Measurements from ENCODE around the gene MCTP1.

The MCTP1 gene

GRCh38 chr5:94751460-94751859 lies 533.4 kb downstream of the MCTP1 start:
- Histone ChIP-seq H4K20me1 (ENCODE audit: insufficient read depth, low read length) (no peaks in the 10 kb centered on the region), H3K4me2 (ENCODE audit: low read depth, low read length) (no peak overlapping the region), H3K9me2 (replicated peaks; ENCODE audit: insufficient read depth, low read length) (no peaks in the 10 kb centered on the region), H3K9me3 (replicated peaks; ENCODE audit: insufficient read depth, low read length) (no peaks in the 10 kb centered on the region), H3K27ac (ENCODE audit: low read length) (no peak overlapping the region), H3K36me3 (replicated peaks; ENCODE audit: insufficient read depth, low read length) (no peaks in the 10 kb centered on the region), H3K4me3 (ENCODE audit: low read length) (no peak overlapping the region), H3F3A (ENCODE audit: insufficient read depth, low read length) (no peaks in the 10 kb centered on the region), H3K79me2 (ENCODE audit: low read length) (no peaks in the 10 kb centered on the region), H3K27me3 (replicated peaks; ENCODE audit: insufficient read depth, low read length) (no peaks in the 10 kb centered on the region), H3K4me1 (ENCODE audit: low read length) (no peaks in the 10 kb centered on the region), H3K9ac (ENCODE audit: low read length) (no peak overlapping the region), H2AFZ (ENCODE audit: low read length) (no peak overlapping the region)
- TF ChIP-seq CTCF (IDR thresholded peaks at IDR 0.05; ENCODE audit: low read length): no peak
- TF ChIP-seq EZH2 (optimal IDR thresholded peaks at IDR 0.05; ENCODE audit: low read depth, low read length): no peak
- no peak for TF ChIP-seq EZH2phosphoT487 (IDR thresholded peaks at IDR 0.05; ENCODE audit: low read length)
- no peak for DNase-seq

GRCh38 chr5:94750681-94751080 lies 534.2 kb downstream of the MCTP1 start:
- no peak overlapping the region for H3K4me3 ChIP-seq (ENCODE audit: low read length)
- no peaks in the 10 kb centered on the region for H3K9me3 ChIP-seq (replicated peaks; ENCODE audit: insufficient read depth, low read length)
- H3K79me2 ChIP-seq (ENCODE audit: low read length): no peaks in the 10 kb centered on the region
- no peaks in the 10 kb centered on the region for H3K4me1 ChIP-seq (ENCODE audit: low read length)
- no peaks in the 10 kb centered on the region for H3K36me3 ChIP-seq (replicated peaks; ENCODE audit: insufficient read depth, low read length)
- no peaks in the 10 kb centered on the region for H3K27me3 ChIP-seq (replicated peaks; ENCODE audit: insufficient read depth, low read length)
- H3F3A ChIP-seq (ENCODE audit: insufficient read depth, low read length): no peaks in the 10 kb centered on the region
- H3K9me2 ChIP-seq (replicated peaks; ENCODE audit: insufficient read depth, low read length): no peaks in the 10 kb centered on the region
- H2AFZ ChIP-seq (ENCODE audit: low read length): no peak overlapping the region
- no peaks in the 10 kb centered on the region for H4K20me1 ChIP-seq (ENCODE audit: insufficient read depth, low read length)
- no peak overlapping the region for H3K9ac ChIP-seq (ENCODE audit: low read length)
- TF ChIP-seq EZH2phosphoT487 (IDR thresholded peaks at IDR 0.05; ENCODE audit: low read length) (no peak), CTCF (IDR thresholded peaks at IDR 0.05; ENCODE audit: low read length) (no peak), EZH2 (optimal IDR thresholded peaks at IDR 0.05; ENCODE audit: low read depth, low read length) (no peak)
- no peak for DNase-seq
- H3K4me2 ChIP-seq (ENCODE audit: low read depth, low read length): no peak overlapping the region
- no peak overlapping the region for H3K27ac ChIP-seq (ENCODE audit: low read length)

GRCh38 chr5:94749042-94749441 lies 535.9 kb downstream of the MCTP1 start:
- Histone ChIP-seq H4K20me1 (ENCODE audit: insufficient read depth, low read length) (no peaks in the 10 kb centered on the region), H3K9ac (ENCODE audit: low read length) (no peak overlapping the region), H3K4me2 (ENCODE audit: low read depth, low read length) (no peak overlapping the region), H3K9me3 (replicated peaks; ENCODE audit: insufficient read depth, low read length) (no peaks in the 10 kb centered on the region), H3K27ac (ENCODE audit: low read length) (no peak overlapping the region), H3K79me2 (ENCODE audit: low read length) (no peaks in the 10 kb centered on the region), H3K36me3 (replicated peaks; ENCODE audit: insufficient read depth, low read length) (no peaks in the 10 kb centered on the region), H3F3A (ENCODE audit: insufficient read depth, low read length) (no peaks in the 10 kb centered on the region), H3K4me1 (ENCODE audit: low read length) (no peaks in the 10 kb centered on the region), H3K4me3 (ENCODE audit: low read length) (no peak overlapping the region), H3K27me3 (replicated peaks; ENCODE audit: insufficient read depth, low read length) (no peaks in the 10 kb centered on the region), H3K9me2 (replicated peaks; ENCODE audit: insufficient read depth, low read length) (no peaks in the 10 kb centered on the region), H2AFZ (ENCODE audit: low read length) (no peak overlapping the region)
- DNase-seq: no peak
- no peak for TF ChIP-seq EZH2 (optimal IDR thresholded peaks at IDR 0.05; ENCODE audit: low read depth, low read length)
- TF ChIP-seq CTCF (IDR thresholded peaks at IDR 0.05; ENCODE audit: low read length): no peak
- no peak for TF ChIP-seq EZH2phosphoT487 (IDR thresholded peaks at IDR 0.05; ENCODE audit: low read length)

Measured in MM.1S (cell line).